IMR-90 (cell line): ENCODE data around the gene TNRC6C. TPM values are rescaled to one million over a fixed set of nuclear protein-coding genes. Genes with fewer than 3 reads are reported as not detected.

Source experiments
- ATAC-seq: fragments of 200-7000 bp; cut with Tn5 transposase; 2 replicates; pipeline ENCODE4 v1.9.1; 2020; ENCODE audit warnings: low read depth, mild to moderate bottlenecking, moderate library complexity
- BruUV-seq: library from RNA; stranded (reverse); fragments of 400-500 nt; replicated peaks from 2 replicates; lab custom pipeline; 2021; lab: Mats Ljungman, UMichigan
- CTCF ChIA-PET: fragments of 300-600 bp; formaldehyde crosslinking; extraction: SDS; loops from one replicate; lab custom pipeline; 2021; ENCODE audit warnings: antibody characterized with exemption; lab: Yijun Ruan, JAX
- POLR2A ChIA-PET: fragments of 300-600 bp; sonication (Branson Sonifier 250); formaldehyde crosslinking; loops from one replicate; lab custom pipeline; 2022; ENCODE audit warnings: antibody characterized with exemption; ENCODE audit not compliant: unreplicated experiment; lab: Charles Lee
- DNase-seq: peaks from one replicate; pipeline ENCODE4 v3.0.0; 2013
- H2AFZ ChIP-seq: replicated peaks from 2 replicates; pipeline ENCODE3; 2013; ENCODE audit warnings: low read length, mild to moderate bottlenecking; ENCODE audit not compliant: poor library complexity
- H2AK5ac ChIP-seq: 2 replicates; pipeline ENCODE4 v1.6.1; 2013; ENCODE audit warnings: low read depth, low read length, inconsistent platforms
- H2AK9ac ChIP-seq: replicated peaks from 2 replicates; pipeline ENCODE3; 2013; ENCODE audit warnings: mild to moderate bottlenecking, low read depth, low read length, moderate library complexity; ENCODE audit not compliant: poor library complexity
- H2BK120ac ChIP-seq: 2 replicates; pipeline ENCODE4 v1.6.1; 2013; ENCODE audit warnings: low read depth, low read length, inconsistent platforms
- H2BK15ac ChIP-seq: 3 replicates; pipeline ENCODE4 v1.6.1; 2013; ENCODE audit warnings: low read depth, low read length, inconsistent platforms
- H2BK20ac ChIP-seq: 2 replicates; pipeline ENCODE4 v1.6.1; 2013; ENCODE audit warnings: low read depth, mild to moderate bottlenecking, inconsistent platforms, low read length, moderate library complexity
- H2BK5ac ChIP-seq: 2 replicates; pipeline ENCODE4 v1.6.1; 2013; ENCODE audit warnings: mild to moderate bottlenecking, low read depth, low read length, inconsistent platforms; ENCODE audit not compliant: poor library complexity, severe bottlenecking
- H3K14ac ChIP-seq: replicated peaks from 2 replicates; pipeline ENCODE4 v1.6.1; 2013; ENCODE audit warnings: low read depth, low read length, inconsistent platforms
- H3K18ac ChIP-seq: 2 replicates; pipeline ENCODE4 v1.6.1; 2013; ENCODE audit warnings: low read depth, low read length, control low read depth
- H3K23ac ChIP-seq: 2 replicates; pipeline ENCODE4 v1.6.1; 2013; ENCODE audit warnings: low read depth, low read length, inconsistent platforms
- H3K27ac ChIP-seq: 2 replicates; pipeline ENCODE4 v1.5.1; 2013; ENCODE audit warnings: mild to moderate bottlenecking, control low read depth, low read length; ENCODE audit not compliant: insufficient read depth
- H3K27me3 ChIP-seq: 2 replicates; pipeline ENCODE4 v1.6.1; 2013; ENCODE audit warnings: low read length; ENCODE audit not compliant: control insufficient read depth, insufficient read depth
- H3K36me3 ChIP-seq: 2 replicates; pipeline ENCODE4 v1.6.1; 2013; ENCODE audit warnings: low read length, mixed read lengths; ENCODE audit not compliant: control insufficient read depth, insufficient read depth
- H3K4ac ChIP-seq: 2 replicates; pipeline ENCODE4 v1.6.1; 2013; ENCODE audit warnings: low read depth, low read length, inconsistent platforms
- H3K4me1 ChIP-seq: 2 replicates; pipeline ENCODE4 v1.6.1; 2013; ENCODE audit warnings: low read length, mixed read lengths; ENCODE audit not compliant: control insufficient read depth, insufficient read depth
- H3K4me2 ChIP-seq: 2 replicates; pipeline ENCODE4 v1.6.1; 2013; ENCODE audit warnings: low read depth, mild to moderate bottlenecking, control low read depth, low read length, moderate library complexity
- H3K4me3 ChIP-seq: 2 replicates; pipeline ENCODE4 v1.5.1; 2013; ENCODE audit warnings: low read depth, mild to moderate bottlenecking, control low read depth, low read length, moderate library complexity; ENCODE audit not compliant: insufficient read depth
- H3K56ac ChIP-seq: 2 replicates; pipeline ENCODE4 v1.6.1; 2013; ENCODE audit warnings: low read length, inconsistent platforms; ENCODE audit not compliant: insufficient read depth; ENCODE audit errors: extremely low read depth
- H3K79me1 ChIP-seq, 2 experiments: 2 replicates each; pipeline ENCODE4 v1.6.1; 2013; ENCODE audit warnings: low read length in 2 of 2, inconsistent platforms in 1 of 2, low read depth in 1 of 2
- H3K9ac ChIP-seq: 2 replicates; pipeline ENCODE4 v1.6.1; 2013; ENCODE audit warnings: low read depth, low read length, control low read depth
- H3K9me1 ChIP-seq: 2 replicates; pipeline ENCODE4 v1.6.1; 2013; ENCODE audit warnings: low read length, inconsistent platforms; ENCODE audit not compliant: insufficient read depth
- H3K9me3 ChIP-seq: 2 replicates; pipeline ENCODE4 v1.6.1; 2013; ENCODE audit warnings: low read length; ENCODE audit not compliant: control insufficient read depth, insufficient read depth
- H4K20me1 ChIP-seq: 2 replicates; pipeline ENCODE4 v1.6.1; 2013; ENCODE audit warnings: low read length, inconsistent platforms; ENCODE audit not compliant: insufficient read depth
- H4K5ac ChIP-seq: 2 replicates; pipeline ENCODE4 v1.6.1; 2013; ENCODE audit warnings: mild to moderate bottlenecking, low read depth, low read length, control low read depth
- H4K8ac ChIP-seq, 2 experiments: 2 replicates each; pipeline ENCODE4 v1.6.1; 2013; ENCODE audit warnings: low read depth in 2 of 2, low read length in 2 of 2, control low read depth in 1 of 2, inconsistent platforms in 1 of 2
- H4K91ac ChIP-seq: 2 replicates; pipeline ENCODE4 v1.6.1; 2013; ENCODE audit warnings: low read depth, low read length, inconsistent platforms; ENCODE audit not compliant: insufficient read depth
- MAFK ChIP-seq: IDR thresholded peaks from 2 replicates; pipeline ENCODE4 v1.6.1; 2012; ENCODE audit warnings: low read depth, low read length, improper control_type of control experiment
- MXI1 ChIP-seq: IDR thresholded peaks from 2 replicates; pipeline ENCODE4 v1.6.1; 2012; ENCODE audit warnings: low read depth, mild to moderate bottlenecking, low read length, moderate library complexity, borderline replicate concordance
- NFE2L2 ChIP-seq: fragments of 150-350 bp; IDR thresholded peaks from 2 replicates; pipeline ENCODE4 v1.6.1; 2016; ENCODE audit warnings: low read depth, mild to moderate bottlenecking, low read length
- POLR2A ChIP-seq: IDR thresholded peaks from 2 replicates; pipeline ENCODE4 v1.6.1; 2012; ENCODE audit warnings: mild to moderate bottlenecking, low read depth, low read length
- WGBS, 2 experiments: methylation state at CpG; one replicate each; pipeline versions ENCODE4 v1.1.5 to v1.1.7; 2013; ENCODE audit warnings: missing lambda C conversion rate in 2 of 2; ENCODE audit not compliant: insufficient read length in 1 of 2; ENCODE audit errors: extremely low coverage in 2 of 2; 5-methylcytosine and 5-hydroxymethylcytosine counted together
- dilution Hi-C: fragments of 300-500 bp; cut with HindIII; formaldehyde crosslinking; loops from one replicate; pipeline ENCODE4 v1.14.3; 2018; ENCODE audit warnings: low sequenced_read_pairs; ENCODE audit not compliant: unreplicated experiment
- in situ Hi-C: fragments of 300-500 bp; cut with MboI; formaldehyde crosslinking; loops from 3 replicates; pipeline ENCODE4 v1.14.3; 2019; ENCODE audit warnings: low sequenced_read_pairs, inconsistent platforms, mixed read lengths
- intact Hi-C: fragments of 100-400 bp; cut with micrococcal nuclease; formaldehyde crosslinking; loops from 2 replicates; pipeline ENCODE4 v1.10.0; 2022
- polyA plus RNA-seq, 3 experiments: library from polyadenylated mRNA; depleted of rRNA; stranded (reverse); fragments of >200 nt; gene quantifications; 2 replicates each; pipeline ENCODE4 v1.2.3, GENCODE V29; 2012; ENCODE audit warnings: low replicate concordance in 1 of 3
- total RNA-seq: library from RNA; depleted of rRNA; stranded (reverse); fragments of >200 nt; gene quantifications from 2 replicates; pipeline ENCODE4 v1.2.3, GENCODE V29; 2012
- TF ChIP-seq, protein P1 (sequence below): conservative IDR thresholded peaks from 2 replicates; pipeline ENCODE4 v1.5.1; 2012; ENCODE audit warnings: mild to moderate bottlenecking, low read depth, low read length, improper control_type of control experiment

The TNRC6C gene
- total and polyA plus RNA-seq, 2 of the 4 experiments (the other 2 are of a cell fraction), result 1.6 to 2.7 TPM

DNA sequence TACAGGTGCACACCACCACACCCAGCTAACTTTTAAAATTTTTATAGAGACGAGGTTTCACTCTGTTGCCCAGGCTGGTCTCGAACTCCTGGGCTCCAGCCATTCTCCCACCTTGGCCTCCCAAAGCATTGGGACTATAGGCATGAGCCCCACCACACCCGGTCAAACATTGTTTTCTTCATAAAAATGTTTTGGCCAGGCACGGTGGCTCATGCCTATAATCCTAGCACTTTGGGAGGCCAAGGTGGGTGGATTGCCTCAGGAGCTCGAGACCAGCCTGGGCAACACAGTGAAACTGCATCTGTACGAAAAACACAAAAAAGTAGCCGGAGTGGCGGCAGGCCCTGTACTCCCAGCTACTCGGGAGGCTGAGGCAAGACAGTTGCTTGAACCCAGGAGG, 157.9 kb downstream of the TNRC6C start:
- ChIA-PET POLR2A (no interaction called here), CTCF (no interaction called here)
- no peak overlapping the region for H3K27ac ChIP-seq
- H2AK5ac ChIP-seq, result no peak overlapping the region
- H3K4me3 ChIP-seq, result no peak overlapping the region
- WGBS, 2 experiments, result 92% methylated on average over 5 of the region's 9 CpGs; no CpG with 5 or more reads in 1 of the 2 experiments
- H3K56ac ChIP-seq, result no peak overlapping the region
- no peak overlapping the region for H2BK5ac ChIP-seq
- DNase-seq (no peak), ATAC-seq (no peak)
- no peak for TF ChIP-seq MAFK
- TF ChIP-seq, protein P1, sequence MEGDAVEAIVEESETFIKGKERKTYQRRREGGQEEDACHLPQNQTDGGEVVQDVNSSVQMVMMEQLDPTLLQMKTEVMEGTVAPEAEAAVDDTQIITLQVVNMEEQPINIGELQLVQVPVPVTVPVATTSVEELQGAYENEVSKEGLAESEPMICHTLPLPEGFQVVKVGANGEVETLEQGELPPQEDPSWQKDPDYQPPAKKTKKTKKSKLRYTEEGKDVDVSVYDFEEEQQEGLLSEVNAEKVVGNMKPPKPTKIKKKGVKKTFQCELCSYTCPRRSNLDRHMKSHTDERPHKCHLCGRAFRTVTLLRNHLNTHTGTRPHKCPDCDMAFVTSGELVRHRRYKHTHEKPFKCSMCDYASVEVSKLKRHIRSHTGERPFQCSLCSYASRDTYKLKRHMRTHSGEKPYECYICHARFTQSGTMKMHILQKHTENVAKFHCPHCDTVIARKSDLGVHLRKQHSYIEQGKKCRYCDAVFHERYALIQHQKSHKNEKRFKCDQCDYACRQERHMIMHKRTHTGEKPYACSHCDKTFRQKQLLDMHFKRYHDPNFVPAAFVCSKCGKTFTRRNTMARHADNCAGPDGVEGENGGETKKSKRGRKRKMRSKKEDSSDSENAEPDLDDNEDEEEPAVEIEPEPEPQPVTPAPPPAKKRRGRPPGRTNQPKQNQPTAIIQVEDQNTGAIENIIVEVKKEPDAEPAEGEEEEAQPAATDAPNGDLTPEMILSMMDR, result no peak
- TF ChIP-seq POLR2A, result no peak
- no peak for TF ChIP-seq MXI1
- TF ChIP-seq NFE2L2, result no peak
- no peaks in the 10 kb centered on the region for H3K79me1 ChIP-seq
- no peak overlapping the region for H2BK20ac ChIP-seq
- in situ Hi-C loops (loop anchor here (10.0 kb wide), 2 partner anchors 128 to 308 kb away; no protein-coding TSS in a partner anchor), intact Hi-C loops (no loop called here), dilution Hi-C loops (no loop called here)
- H2BK120ac ChIP-seq, result no peak overlapping the region
- no peaks in the 10 kb centered on the region; the same call in 1 of the 2 replicates for H4K20me1 ChIP-seq
- no TSS peak for BruUV-seq
- H3K36me3 ChIP-seq, result no peaks in the 10 kb centered on the region
- no peak overlapping the region for H4K91ac ChIP-seq
- no peak overlapping the region for H4K8ac ChIP-seq
- no peak overlapping the region for H4K5ac ChIP-seq
- H2BK15ac ChIP-seq, result no peak overlapping the region
- no peak overlapping the region for H2AK9ac ChIP-seq
- H3K9me3 ChIP-seq, result no peaks in the 10 kb centered on the region
- H2AFZ ChIP-seq, result no peak overlapping the region
- H3K9ac ChIP-seq, result no peak overlapping the region
- H3K23ac ChIP-seq, result no peak overlapping the region
- no peak overlapping the region for H3K14ac ChIP-seq
- H3K9me1 ChIP-seq, result no peaks in the 10 kb centered on the region
- no peak overlapping the region for H3K4ac ChIP-seq
- no peaks in the 10 kb centered on the region for H3K4me1 ChIP-seq
- no peak overlapping the region for H3K4me2 ChIP-seq
- peaks cover 12% of the 10 kb centered on the region; the same call in 1 of the 2 replicates for H3K27me3 ChIP-seq
- H3K18ac ChIP-seq, result no peak overlapping the region
